ENCODE measurements around the gene YBX2.

Gene YBX2

DNA sequence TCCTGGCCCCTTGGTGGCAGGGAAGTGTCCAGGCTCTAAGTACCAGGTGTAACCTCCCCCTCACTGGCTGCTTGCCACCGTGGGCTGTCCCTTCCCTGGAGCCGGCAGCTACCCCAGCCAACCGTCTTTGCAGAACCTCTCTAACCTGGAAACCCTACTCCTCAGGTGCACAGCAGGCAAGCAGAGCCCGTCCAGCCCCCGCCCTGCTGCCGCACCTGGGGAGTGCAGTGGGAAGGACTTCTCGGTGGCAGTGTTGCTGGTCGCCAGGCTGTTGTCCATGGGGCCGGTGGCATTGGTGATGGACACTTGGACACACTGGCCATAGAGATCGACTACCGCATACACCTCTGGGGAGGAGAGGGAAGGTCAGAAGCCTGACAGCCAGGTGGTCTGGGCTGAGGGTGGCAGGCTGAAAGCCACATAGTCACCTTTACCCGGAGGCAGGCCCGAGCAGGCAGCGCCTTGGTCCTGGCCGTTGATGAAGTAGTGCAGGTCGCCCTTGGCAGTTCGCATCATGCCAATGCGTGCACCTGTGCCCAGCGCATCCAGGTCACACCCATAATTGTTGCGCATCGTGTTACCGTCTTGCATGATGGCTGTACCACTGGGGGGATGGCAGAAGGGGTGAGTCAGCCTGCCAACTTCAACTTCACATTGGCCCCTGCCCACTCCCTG, 28.2 kb upstream of the YBX2 start:
- no peak for DNase-seq

- no peak for DNase-seq
Observed at GRCh38 chr17:7321466-7321865, 27.0 kb upstream of the YBX2 start.

DNA sequence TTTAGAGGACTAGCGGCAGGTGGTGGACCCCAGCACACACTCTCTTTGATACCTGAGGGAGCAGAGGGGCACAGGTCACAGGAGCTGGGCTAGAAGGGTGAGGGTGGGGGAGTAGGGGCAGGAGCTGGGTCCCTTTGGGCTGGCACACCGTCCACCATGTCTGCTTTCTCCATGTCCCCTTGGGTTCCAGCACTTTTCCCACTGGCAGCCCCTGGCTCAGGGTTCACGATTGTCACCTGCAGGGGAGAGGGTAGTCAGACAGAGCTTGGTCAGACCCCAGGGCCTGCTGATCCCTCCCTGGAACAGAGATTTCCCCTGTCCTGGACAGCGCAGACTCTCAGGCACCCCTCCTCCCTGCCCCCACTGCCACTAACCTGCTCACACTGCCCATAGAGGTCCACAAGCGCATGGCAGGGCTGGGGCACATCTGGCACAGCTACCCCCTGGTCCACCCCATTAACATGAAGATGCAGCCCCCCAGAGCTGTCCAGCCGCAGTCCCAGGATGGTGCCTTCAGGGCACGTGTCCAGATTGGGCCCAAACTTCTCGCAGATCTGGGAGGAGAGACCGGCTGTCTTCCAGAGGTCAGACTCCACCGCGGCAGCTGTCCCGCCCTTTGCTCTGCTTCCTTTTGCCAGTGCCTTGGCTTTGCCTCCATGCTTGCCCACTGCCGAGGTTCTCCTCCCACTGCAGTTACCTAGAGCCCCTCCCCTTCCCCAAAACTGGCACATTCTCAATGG, 23.9 kb upstream of the YBX2 start:
- no peak for DNase-seq

- DNase-seq = no peak
Observed at GRCh38 chr17:7317161-7317803, 22.8 kb upstream of the YBX2 start.

DNA sequence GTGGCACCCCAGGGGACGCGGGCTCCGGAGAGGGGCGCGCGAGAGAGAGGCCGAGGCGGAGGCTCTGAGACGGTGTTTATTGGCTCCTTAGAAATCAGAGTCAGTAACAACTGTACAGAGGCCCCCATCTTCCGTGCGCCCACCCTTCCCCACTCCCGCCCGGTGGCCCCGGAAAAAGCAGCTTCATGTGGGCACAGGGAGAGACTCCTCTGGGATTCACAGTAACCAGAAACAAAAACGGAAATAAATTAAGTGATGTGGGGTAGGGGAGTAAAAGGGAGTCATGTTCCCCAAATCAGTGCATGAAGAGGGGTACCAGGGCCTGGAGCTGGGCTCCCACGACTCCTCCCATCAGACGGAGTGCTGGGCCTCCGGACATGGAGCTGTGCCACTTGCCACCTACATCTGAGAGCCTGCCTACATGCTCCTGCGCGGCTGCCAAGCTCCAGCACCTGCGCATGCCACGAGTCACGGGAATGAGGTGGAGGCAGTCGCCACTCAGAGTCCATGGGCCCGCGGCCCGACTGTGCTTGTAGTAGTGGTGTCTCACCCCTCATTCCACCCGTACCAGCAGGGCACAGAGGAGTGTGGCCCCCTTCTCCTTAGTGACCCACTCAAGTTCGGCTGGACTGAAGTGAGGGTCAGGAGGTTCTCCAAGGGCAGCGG, 21.3 kb upstream of the YBX2 start:
- no peak for DNase-seq

DNA sequence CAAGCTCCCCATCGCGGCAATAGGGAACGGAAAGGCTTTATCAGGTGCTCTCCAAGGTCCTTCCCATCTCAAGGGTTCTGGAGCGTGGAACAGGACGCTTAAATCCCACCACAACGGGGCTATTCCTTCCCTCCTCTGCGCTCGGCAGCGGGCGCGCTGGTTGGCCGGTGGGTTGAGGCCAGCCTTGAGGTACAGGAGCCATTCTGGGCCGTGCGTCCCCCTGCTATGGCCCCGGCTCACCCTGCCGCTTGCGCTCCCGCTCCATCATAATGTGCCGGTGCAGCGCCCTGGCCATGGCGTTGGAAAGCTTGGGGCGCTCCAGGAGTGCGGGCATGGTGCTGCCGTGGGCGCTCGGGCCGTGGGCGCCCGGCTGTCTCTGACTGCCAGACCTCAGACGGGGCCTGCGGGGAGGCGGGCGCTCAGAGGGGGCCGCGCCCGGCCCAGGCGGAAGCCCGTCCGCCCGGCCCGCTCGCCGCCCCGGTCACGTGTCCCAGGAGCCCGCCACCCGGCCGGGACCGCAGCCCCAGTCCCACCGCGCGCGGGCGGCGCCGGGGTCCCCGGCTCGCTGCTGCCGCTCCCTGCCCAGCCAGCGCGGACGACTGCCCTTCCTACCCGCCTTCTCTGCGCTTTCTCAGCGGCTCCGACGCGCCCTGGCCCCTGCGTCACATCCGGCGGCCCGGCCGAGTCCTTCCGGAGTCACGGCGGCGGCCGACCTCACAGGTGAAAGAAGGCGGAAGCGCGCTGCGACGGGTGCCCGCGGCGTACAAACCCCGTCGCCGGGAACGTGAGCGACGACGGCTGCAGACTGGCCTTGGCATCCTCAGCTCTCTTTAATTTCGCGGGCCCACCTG, 20.5 kb upstream of the YBX2 start, which contains the start of gene GPS2:
GPS2 (minus strand) TSS at position 642 of the 851 bp plus-strand sequence; CDS start at position 334, 308 bp downstream.
- peak; percentile 64 for DNase-seq

DNA sequence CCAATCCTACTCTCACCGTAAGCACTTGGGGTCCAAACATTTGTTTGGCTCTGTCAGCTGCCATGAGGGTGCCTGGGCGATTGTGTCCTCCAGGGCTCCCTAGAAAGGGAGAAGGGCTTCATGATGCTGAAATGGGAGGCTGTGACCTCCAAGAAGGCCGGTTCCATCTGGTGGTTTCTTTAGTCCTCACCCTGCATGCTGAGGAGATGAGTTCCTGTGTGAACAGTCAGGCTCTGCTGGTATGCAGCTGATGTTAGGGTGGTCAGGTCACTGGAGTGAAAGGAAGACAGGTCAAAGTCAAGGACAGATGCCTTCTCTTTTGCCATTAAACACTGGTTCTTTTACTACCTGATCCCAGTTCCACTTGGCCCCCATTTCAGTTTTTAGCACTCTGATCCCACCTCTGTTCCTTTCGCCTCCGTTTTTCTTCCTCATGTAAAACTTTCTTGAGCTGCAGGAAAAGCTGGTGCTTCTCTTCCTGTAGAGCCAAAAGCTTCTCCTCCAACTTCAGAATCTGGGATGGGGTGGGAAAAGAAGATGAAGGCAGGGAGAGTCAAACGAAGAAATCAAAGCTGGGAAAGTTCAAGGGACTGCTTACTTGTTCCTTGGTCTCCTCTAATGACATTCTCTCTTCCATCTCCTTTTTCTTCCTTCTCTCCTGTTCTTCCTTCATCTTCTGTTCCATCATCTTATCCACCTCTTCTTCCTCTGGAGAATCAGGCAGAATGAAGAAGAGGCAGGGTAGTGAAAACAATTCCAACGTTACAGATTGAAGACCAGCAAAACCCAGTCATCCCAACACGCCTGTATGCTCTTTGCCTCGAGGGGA, 19.7 kb upstream of the YBX2 start:
- no peak for DNase-seq

GRCh38 chr17:7313088-7313889, 18.9 kb upstream of the YBX2 start:
- no peak for DNase-seq

- DNase-seq = no peak
Observed at GRCh38 chr17:7312432-7313087, 18.1 kb upstream of the YBX2 start.

- DNase-seq = no peak
Observed at GRCh38 chr17:7311110-7311705, 16.8 kb upstream of the YBX2 start.

DNA sequence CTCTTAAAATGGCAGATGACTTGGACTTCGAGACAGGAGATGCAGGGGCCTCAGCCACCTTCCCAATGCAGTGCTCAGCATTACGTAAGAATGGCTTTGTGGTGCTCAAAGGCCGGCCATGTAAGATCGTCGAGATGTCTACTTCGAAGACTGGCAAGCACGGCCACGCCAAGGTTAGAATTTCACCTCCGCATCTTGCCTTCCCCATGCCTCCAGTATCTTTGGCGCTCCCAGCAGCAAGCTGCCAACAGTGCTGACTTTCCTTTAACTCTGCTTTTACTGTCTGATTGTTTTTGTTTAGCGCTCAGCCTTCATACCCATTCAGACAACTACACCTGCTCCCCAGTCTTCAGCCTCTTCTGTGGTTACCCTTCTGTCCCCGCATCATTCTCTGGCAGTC, 15.2 kb upstream of the YBX2 start:
- no peak for DNase-seq

GRCh38 chr17:7308625-7309433, 14.4 kb upstream of the YBX2 start:
- peak; percentile 39 for DNase-seq

GRCh38 chr17:7307686-7308624, 13.5 kb upstream of the YBX2 start:
- no peak for DNase-seq

- peak; percentile 99 for DNase-seq
Observed at GRCh38 chr17:7306911-7307685, 12.7 kb upstream of the YBX2 start, which contains the start of gene EIF5A. Gene EIF5A (plus strand): TSS chr17:7307628. CDS start chr17:7309636, 2,008 bp downstream.

DNA sequence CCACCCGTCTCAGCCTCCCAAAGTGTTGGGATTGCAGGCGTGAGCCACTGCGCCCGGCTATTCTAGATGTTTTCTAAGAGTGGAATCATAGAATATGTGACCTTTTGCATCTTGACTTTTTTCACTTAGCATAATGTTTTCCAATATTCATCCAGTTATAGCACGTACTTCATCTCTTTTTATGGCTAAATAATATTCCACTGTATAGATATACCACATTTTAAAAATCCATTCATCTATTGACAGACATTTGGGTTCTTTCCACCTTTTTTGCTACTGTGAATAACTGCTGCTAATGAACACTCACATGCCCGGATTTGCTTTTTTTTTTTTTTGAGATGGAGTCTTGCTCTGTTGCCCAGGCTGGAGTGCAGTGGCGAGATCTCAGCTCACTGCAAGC, 9.7 kb upstream of the YBX2 start:
- no peak for DNase-seq

GRCh38 chr17:7296189-7296861, 1.9 kb upstream of the YBX2 start:
- DNase-seq = peak; percentile 49

Data from DMS79 treated with DMSO at 0.1 percent for 48 hours (cell line).